Measurements from ENCODE around the gene FFAR1.
"Not testable (repeated sequence)": the region's sequence is repeated elsewhere in the genome, so short reads cannot be mapped to it uniquely, and the experiment has no call there.

FFAR1 gene

GRCh38 chr19:35344511-35345031 is 3.1 kb upstream of the FFAR1 start:
- DNase-seq: no peak

- no peak for DNase-seq
Measured at GRCh38 chr19:35345671-35346111, 2.0 kb upstream of the FFAR1 start.

- no peak for DNase-seq
Measured at GRCh38 chr19:35346193-35347052, 1.3 kb upstream of the FFAR1 start.

- DNase-seq: no peak
Measured at GRCh38 chr19:35347930-35348298, 212 bp downstream of the FFAR1 start.

GRCh38 chr19:35348911-35349611 is 1.4 kb downstream of the FFAR1 start:
- no peak for DNase-seq

GRCh38 chr19:35349614-35350521 is 2.2 kb downstream of the FFAR1 start:
- no peak for DNase-seq

- DNase-seq: no peak
Measured at GRCh38 chr19:35350591-35350990, 2.9 kb downstream of the FFAR1 start.

GRCh38 chr19:35351411-35352176 is 3.9 kb downstream of the FFAR1 start:
- no peak for DNase-seq

- no peak for DNase-seq
Measured at GRCh38 chr19:35352177-35352447, 4.4 kb downstream of the FFAR1 start.

- DNase-seq: peak; percentile 45
Measured at GRCh38 chr19:35352448-35353304, 5.0 kb downstream of the FFAR1 start.

- no peak for DNase-seq
Measured at GRCh38 chr19:35353635-35354034, 5.9 kb downstream of the FFAR1 start.

- no peak for DNase-seq
Measured at GRCh38 chr19:35354898-35355297, 7.2 kb downstream of the FFAR1 start.

GRCh38 chr19:35355791-35356460 is 8.2 kb downstream of the FFAR1 start:
- no peak for DNase-seq

GRCh38 chr19:35357867-35358573 is 10.3 kb downstream of the FFAR1 start, which contains the start of gene FFAR3:
FFAR3 (plus strand) TSS chr19:35358460; CDS start chr19:35358891, 431 bp downstream.
- DNase-seq: no peak

GRCh38 chr19:35358834-35359233 is 11.1 kb downstream of the FFAR1 start:
- DNase-seq: not testable (repeated sequence)

- not testable (repeated sequence) for DNase-seq
Measured at GRCh38 chr19:35359395-35359794, 11.7 kb downstream of the FFAR1 start.

GRCh38 chr19:35360081-35360480 is 12.4 kb downstream of the FFAR1 start:
- not testable (repeated sequence) for DNase-seq

- no peak for DNase-seq
Measured at GRCh38 chr19:35360880-35361420, 13.2 kb downstream of the FFAR1 start.

- no peak for DNase-seq
Measured at GRCh38 chr19:35362261-35363000, 14.7 kb downstream of the FFAR1 start.
